Prostate gland (tissue), 2 donors: Measurements from ENCODE around the gene PHETA1. TPM values are rescaled to one million over a fixed set of nuclear protein-coding genes. Genes with fewer than 3 reads are reported as not detected.

ENCODE experiments used
- DNase-seq: peaks from one replicate; pipeline ENCODE4 v3.0.0-alpha.2; 2019; ENCODE audit warnings: low spot score
- H3K27ac ChIP-seq, 2 donors: fragments of 200-600 bp; sonication (generic); 2 replicates each; pipeline ENCODE4 v1.5.1; 2017 to 2019
- H3K27me3 ChIP-seq: fragments of 200-600 bp; sonication (generic); replicated peaks from 2 replicates; pipeline ENCODE4 v1.5.1; 2019; ENCODE audit not compliant: insufficient read depth
- H3K36me3 ChIP-seq, 2 donors: fragments of 200-600 bp; sonication (generic); 1 replicate in 1 of 2; 2 replicates in 1 of 2; pipeline versions ENCODE4 v1.5.1 to v1.8.1; 2017 to 2019
- H3K4me1 ChIP-seq: fragments of 200-600 bp; sonication (generic); replicated peaks from 2 replicates; pipeline ENCODE4 v1.5.1; 2019
- H3K4me3 ChIP-seq, 2 donors: fragments of 200-600 bp; sonication (generic); 2 replicates each; pipeline ENCODE4 v1.5.1; 2017 to 2019
- H3K9me3 ChIP-seq: fragments of 200-600 bp; sonication (generic); 2 replicates; pipeline ENCODE4 v1.5.1; 2017
- CTCF ChIP-seq, 4 experiments: fragments of 200-600 bp in 2 of 4; fragments of 450-650 bp in 2 of 4; sonication (generic) in 2 of 4; IDR thresholded peaks; 1 replicate in 3 of 4; 2 replicates in 1 of 4; pipeline ENCODE4 v1.5.1; 2016 to 2019; ENCODE audit warnings: antibody characterized with exemption in 4 of 4, mild to moderate bottlenecking in 2 of 4, moderate library complexity in 2 of 4
- POLR2A ChIP-seq: fragments of 450-650 bp; IDR thresholded peaks from one replicate; pipeline ENCODE4 v1.6.1; 2016; ENCODE audit warnings: antibody characterized with exemption, mild to moderate bottlenecking
- POLR2AphosphoS5 ChIP-seq: sonication (generic); formaldehyde crosslinking; IDR thresholded peaks from one replicate; pipeline ENCODE4 v1.6.1; 2017; ENCODE audit warnings: antibody characterized with exemption
- WGBS: methylation state at CpG from one replicate; pipeline ENCODE4 v1.1.5; 2018; 5-methylcytosine and 5-hydroxymethylcytosine counted together
- intact Hi-C: fragments of 100-400 bp; cut with DNase I; formaldehyde crosslinking; loops from one replicate; pipeline ENCODE4 v1.14.2; 2022
- total RNA-seq, 2 donors: library from RNA; depleted of rRNA; stranded (reverse); fragments of >200 nt; gene quantifications; one replicate each; pipeline ENCODE4 v1.1.0, GENCODE V29; 2016

PHETA1 gene
- total RNA-seq, 2 donors from 2014 or later: 11.5 to 29.9 TPM

GRCh38 chr12:111393700-111394300 lies 24.9 kb upstream of the PHETA1 start:
- WGBS: 90% methylated on average over 7 of the region's 8 CpGs
- TF ChIP-seq POLR2AphosphoS5 (no peak), CTCF (IDR thresholded peaks at IDR 0.05) (no peak), POLR2A (no peak)
- Histone ChIP-seq H3K4me3 (no peak overlapping the region), H3K9me3 (no peaks in the 10 kb centered on the region), H3K4me1 (no peaks in the 10 kb centered on the region), H3K27ac (no peak overlapping the region), H3K36me3 (no peaks in the 10 kb centered on the region), H3K27me3 (no peaks in the 10 kb centered on the region)
- intact Hi-C loops: loop anchor here (10.0 kb wide), 1 partner anchor 131 kb away; no protein-coding TSS in a partner anchor
- no peak for DNase-seq

- no peak for TF ChIP-seq CTCF (IDR thresholded peaks at IDR 0.05)
- DNase-seq: no peak
- 79% methylated on average over 9 of the region's 9 CpGs for WGBS
- no peaks in the 10 kb centered on the region for H3K27me3 ChIP-seq
- H3K4me1 ChIP-seq: no peaks in the 10 kb centered on the region
- H3K9me3 ChIP-seq: no peaks in the 10 kb centered on the region
- intact Hi-C loops: loop anchor here (10.0 kb wide), 1 partner anchor 134 kb away; no protein-coding TSS in a partner anchor
- H3K36me3 ChIP-seq: no peaks in the 10 kb centered on the region
- no peak overlapping the region for H3K27ac ChIP-seq
- H3K4me3 ChIP-seq: no peak overlapping the region
These were observed 22.0 kb upstream of the PHETA1 start for GRCh38 chr12:111390910-111391309.

- no peak overlapping the region for H3K4me3 ChIP-seq
- H3K9me3 ChIP-seq: no peaks in the 10 kb centered on the region
- 67% methylated on average over 7 of the region's 7 CpGs for WGBS
- intact Hi-C loops: loop anchor here (10.0 kb wide), 1 partner anchor 135 kb away; no protein-coding TSS in a partner anchor
- TF ChIP-seq POLR2A: no peak
- no peak for TF ChIP-seq POLR2AphosphoS5
- no peak for TF ChIP-seq CTCF (IDR thresholded peaks at IDR 0.05)
- H3K4me1 ChIP-seq: no peaks in the 10 kb centered on the region
- H3K27me3 ChIP-seq: no peaks in the 10 kb centered on the region
- H3K27ac ChIP-seq: no peak overlapping the region
- no peaks in the 10 kb centered on the region for H3K36me3 ChIP-seq
- DNase-seq: no peak
These were observed 20.7 kb upstream of the PHETA1 start for GRCh38 chr12:111389635-111390034.

GRCh38 chr12:111387747-111388323 lies 18.9 kb upstream of the PHETA1 start:
- WGBS: 84% methylated on average over 9 of the region's 9 CpGs
- intact Hi-C loops: no loop called here
- no peak for DNase-seq

More at GRCh38 chr12:111387747-111388323, 18.9 kb upstream of the PHETA1 start:
- Histone ChIP-seq H3K27me3 (no peaks in the 10 kb centered on the region), H3K4me1 (no peaks in the 10 kb centered on the region), H3K9me3 (no peaks in the 10 kb centered on the region), H3K36me3 (no peaks in the 10 kb centered on the region), H3K27ac (no peak overlapping the region), H3K4me3 (no peak overlapping the region)
- TF ChIP-seq CTCF (IDR thresholded peaks at IDR 0.05): no peak
- no peak for TF ChIP-seq POLR2A
- no peak for TF ChIP-seq POLR2AphosphoS5
